HG02970 (cell line): ENCODE results near the gene AEN.

Experiments
- ATAC-seq: cut with Tn5 transposase; IDR thresholded peaks from one replicate; pipeline ENCODE4 v1.9.1; 2021; ENCODE audit warnings: mild to moderate bottlenecking, moderate library complexity, moderate number of reproducible peaks; ENCODE audit not compliant: unreplicated experiment, low FRiP score

The AEN gene

DNA sequence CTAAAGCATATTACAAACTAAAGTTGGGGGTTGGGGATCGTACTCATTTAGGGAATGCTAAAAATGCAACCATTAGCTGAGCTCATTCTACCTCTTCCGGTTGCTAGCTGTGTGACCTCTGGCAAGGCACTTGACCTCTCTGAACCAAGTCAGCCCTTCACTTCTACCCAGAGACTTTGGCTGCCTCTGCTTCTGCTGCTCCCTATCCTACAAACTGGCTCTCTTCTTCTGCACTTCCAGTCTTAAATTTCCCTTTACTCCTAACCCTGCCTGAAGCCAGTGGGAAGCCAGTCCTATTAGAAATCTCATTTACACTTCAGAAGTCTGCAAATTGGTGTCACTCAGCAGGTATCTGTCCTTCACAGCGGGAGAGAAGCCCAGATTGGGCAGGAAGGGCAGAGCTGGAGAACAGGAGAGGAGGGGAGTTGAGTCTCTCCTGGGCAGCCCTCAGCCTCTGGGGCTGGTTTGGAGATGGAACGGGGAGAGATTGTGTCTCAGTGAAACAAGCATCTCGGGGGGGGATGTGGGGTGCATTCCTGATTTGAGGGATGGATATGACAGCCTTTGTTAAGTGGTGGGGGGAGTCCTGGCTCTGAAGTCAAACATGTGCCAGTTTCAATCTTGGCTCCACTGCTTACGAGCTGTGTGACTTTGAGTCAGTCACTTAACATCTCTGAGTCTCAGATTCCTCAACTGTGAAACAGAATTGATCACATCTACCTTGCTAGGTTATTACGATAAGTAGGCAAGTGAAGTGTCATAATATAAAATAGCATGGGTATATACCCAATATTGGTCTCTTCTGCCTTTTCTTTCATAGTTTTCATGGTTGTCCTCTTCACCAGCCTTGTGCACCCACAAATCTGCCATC, 7.8 kb upstream of the AEN start:
- no peak for ATAC-seq

DNA sequence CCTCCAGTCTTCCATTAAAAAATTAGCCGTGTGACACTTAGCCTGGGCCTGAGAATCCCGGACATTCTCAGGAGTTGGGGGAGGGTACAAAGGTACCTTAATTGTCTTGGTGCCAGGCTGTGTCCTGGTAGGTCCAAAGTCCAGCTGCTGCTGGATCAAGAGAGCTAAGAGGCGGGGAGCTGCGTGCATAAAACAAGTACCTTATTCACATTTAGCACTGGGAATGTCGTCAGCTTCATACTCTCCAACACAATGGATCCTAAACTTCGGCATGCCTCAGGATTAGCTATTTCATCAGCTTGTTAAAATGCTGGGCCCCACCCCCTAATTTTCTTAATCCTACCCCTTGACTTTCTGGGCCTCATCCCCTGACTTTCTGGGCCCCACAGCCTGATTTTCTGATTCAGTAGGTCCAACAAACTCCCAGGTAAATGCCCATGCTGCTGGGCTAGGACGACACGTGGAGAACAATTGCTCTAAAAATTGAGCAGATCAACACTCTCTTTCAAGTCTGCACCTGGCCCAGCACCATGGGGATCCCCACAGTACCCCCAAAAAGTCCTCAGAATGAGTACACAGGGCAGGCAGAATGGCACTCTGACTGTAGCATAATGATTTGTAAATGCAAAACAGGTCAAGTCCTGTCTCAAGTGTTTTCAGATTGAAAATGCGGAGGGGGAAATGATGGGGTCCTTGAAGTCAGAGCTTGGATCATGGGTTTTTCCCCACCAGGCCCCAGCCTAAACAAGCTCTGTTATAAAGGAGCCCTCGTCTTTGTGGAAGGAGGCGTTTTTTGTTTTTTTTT, 5.6 kb upstream of the AEN start:
- no peak for ATAC-seq

DNA sequence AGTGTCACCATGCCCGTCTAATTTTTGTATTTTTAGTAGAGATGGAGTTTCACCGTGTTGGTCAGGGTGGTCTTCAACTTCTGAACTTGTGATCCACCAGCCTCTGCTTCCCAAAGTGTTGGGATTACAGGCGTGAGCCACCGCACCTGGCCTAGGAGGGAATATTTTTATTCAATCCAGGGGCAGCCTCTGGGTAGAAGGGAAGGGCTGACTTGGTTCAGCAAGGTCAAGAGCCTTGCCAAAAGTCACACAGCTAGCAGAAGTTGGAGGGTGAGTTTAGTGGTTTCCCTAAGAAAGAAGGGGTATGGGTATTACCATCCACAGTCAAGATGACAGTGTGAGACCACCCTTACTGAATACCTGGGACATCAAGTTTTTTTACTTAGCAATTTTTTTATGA, 4.9 kb upstream of the AEN start:
- ATAC-seq, result no peak

DNA sequence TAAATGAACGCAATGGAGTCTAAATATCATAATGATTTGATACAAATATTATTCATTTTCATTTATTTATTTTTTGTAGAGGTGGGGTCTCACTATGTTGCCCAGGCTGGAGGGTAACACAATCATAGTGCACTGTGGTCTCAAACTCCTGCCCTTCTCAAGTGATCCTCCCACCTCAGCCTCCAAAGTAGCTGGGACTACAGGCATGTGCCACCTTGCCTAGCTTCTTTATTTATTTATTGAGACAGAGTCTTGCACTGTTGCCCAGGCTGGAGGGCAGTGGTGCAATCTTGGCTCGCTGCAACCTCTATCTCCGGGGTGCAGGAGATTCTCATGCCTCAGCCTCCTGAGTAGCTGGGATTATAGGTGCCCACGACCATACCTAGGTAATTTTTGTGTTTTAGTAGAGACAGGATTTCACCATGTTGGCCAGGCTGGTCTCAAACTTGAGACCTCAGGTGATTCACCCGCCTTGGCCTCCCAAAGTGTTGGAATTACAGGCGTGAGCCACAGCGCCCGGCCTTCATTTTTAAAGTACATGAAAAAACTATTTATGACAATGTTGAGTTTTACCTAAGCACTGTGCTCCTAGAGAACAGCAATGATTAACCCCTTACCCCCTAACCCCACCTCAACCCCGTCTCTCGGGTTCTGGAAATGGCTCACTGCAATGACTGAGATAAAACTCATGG, 4.0 kb upstream of the AEN start:
- ATAC-seq, result no peak

DNA sequence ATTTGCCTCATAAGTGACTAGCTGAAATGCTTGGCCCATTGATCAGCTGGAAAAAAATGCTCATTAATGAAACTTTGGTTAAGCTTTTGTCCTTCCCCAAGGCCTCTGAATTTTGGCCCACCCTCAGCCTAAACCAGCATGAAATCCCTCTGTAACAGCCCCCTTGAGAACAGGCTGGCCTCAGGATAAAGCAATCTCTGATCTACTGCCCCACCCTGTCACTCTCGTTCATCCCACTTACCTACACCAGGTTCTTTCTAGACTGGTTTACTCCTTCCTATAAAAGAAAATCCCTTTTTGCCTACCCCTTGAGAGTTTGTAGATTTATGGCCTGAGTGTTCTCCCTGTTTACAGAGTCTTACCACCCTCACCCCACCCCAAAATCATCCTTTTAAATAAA, 3.4 kb upstream of the AEN start:
- ATAC-seq, result no peak

DNA sequence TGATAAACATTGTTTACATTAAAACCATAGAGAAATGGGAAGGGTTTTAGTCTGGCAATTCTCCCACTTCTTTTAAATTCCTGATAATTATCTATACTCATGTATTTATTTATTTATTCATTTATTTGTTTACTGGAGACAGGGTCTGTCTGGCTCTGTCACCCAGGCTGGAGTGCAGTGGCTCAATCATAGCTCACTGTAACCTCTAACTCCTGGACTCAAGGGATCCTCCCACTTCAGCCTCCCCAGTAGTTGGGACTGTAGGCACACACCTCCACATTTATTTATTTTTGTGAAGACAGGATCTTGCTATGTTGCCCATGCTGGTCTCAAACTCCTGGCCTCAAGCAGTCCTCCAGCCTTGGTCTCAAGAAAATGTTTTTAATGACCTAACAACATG, 2.5 kb upstream of the AEN start:
- no peak for ATAC-seq

DNA sequence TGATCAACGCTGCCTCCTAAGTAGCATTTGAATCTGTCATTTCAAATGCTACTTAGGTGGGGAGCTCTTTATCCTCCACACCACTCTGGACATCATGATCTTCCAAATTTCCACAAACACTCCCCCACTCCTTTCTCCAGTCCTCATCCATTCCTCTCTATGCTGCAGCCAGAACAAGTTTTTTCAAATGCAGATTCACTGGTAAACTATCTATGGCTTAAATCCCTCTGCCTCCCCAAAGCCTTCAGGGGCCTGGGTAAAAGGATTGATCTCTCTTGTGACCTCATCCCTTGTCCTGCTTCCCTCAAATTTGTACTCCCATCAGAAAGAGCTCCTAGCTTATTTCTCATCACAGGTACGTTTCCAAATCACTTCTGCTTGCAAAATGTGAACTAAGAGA, 1.3 kb upstream of the AEN start:
- ATAC-seq, result no peak

DNA sequence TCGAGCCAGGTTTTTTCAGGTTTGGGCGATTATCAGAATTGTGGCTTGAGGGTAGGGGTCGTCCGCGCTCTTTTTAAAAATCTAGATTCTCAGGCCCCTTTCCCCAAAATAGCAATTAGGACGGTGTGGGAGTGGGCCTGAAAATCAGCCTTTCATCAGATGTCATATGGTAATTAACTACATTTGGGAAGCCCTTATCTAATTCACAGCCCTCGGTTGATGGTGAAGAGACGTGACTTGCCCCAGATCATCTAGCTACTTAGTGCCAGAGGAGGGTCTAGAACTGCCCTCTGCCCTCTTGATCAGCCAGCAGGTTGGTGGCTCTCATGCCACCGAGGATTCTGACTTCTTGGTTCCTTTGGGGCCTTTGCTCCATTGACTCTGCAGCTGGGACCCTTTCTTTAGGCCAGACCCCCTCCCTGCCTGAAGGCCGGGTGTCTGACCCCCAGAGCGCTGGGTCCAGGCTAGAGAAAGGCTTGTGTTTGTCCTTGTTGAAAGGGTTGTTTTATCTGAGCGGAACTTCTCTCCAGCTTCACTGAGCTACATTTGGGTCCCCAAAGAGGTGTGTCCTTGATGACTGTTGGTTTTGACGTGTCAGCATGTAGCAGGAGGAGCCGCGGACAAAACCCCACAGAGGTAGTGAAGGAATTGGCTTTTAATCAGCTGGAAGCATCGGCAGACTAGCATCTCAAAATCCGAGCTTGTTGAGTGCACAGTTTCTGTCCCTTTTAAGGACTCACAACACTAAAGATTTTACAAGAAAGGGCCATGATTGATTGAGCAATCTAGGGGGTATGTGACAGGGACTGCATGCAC, 857 bp downstream of the AEN start:
- ATAC-seq, result no peak

DNA sequence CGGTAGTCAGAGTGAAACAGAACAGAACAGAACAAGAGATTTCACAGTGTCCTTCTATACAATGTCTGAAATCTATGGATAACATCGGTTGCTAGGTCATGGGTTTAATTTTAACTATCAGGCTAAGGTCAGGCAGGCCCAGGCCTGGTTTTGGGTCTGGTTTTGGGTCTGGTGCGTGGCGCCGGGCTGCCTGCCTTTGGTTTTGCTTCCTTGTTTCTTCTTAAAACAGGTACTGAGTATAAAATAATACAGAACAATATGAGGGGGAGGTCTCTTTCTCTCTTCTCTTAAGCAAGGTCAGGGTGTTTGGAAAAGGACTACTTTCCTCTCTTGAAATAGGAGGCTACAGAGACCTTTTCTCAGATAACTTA, 1.4 kb downstream of the AEN start:
- no peak for ATAC-seq

DNA sequence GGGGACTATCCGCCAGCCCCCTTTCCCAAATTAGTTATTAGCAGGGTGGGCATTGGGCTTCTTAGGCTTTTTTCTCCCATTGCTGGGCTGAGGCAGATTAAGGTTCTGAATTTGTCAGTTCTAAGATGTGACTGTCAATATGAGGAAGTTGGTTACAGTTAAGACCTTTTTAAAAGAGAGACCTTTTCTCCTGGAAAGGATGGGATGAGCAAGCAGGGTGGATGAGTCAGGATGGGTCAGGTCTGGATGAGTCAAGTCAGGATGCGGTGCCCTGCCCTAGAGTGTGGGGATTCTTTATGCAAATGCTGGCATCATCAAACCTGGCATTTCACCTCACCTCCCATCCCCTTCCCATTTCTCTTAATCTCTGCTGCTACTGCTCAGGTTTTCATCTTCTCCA, 1.9 kb downstream of the AEN start:
- ATAC-seq, result no peak

DNA sequence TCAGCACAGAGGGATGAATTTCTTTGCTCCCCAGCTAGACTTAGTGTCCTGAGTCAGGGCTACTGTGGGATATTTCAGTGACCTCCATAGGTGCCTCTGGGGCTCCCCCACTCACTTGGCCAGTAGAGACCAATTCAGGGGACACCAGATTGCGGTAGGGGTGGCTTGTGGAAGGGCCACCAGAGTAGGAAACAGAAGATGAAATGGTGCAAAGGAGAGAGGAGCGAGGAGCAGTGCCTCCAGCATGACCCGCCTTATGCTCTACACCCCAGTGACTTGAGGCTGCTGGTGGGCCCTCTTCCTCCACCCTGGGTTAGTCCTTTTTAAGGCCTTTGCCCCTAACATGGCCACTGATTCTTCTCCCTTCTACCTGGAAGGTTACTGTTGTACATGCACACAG, 2.5 kb downstream of the AEN start:
- no peak for ATAC-seq

DNA sequence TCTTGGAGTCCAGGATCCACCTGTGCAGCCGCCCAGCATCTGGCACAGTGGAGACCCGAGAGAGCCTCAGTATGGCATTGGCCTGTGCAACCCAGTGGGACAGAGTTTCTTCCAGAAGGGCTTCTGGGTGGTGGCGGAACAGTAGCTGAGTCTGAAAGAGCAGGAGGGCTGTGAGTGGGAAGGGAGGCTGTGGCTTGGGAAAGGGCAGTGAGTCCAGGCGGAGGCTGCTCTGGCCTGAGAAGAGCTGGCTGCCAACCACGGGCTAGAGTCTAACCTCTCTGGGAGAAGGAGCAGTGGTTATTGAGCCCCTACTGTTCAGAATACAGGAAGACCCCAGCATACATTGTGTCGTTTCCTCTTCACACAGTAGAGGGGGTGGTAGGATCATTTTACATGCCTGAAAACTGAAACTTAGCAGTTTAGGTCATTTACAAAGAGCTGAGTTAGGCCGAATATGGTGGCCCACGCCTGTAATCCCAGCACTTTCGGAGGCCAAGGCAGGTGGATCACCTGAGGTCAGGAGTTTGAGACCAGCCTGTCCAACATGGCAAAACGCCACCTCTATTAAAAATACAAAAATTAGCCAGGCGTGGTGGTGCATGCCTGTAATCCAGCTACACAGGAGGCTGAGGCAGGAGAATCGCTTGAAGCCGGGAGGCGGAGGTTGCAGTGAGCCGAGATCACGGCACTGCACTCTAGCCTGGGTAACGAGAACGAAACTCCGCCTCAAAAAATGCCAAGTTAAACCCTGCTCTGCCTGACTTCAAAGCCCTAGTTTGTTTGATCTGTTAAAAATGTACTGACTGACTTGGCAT, 3.2 kb downstream of the AEN start:
- no peak for ATAC-seq

DNA sequence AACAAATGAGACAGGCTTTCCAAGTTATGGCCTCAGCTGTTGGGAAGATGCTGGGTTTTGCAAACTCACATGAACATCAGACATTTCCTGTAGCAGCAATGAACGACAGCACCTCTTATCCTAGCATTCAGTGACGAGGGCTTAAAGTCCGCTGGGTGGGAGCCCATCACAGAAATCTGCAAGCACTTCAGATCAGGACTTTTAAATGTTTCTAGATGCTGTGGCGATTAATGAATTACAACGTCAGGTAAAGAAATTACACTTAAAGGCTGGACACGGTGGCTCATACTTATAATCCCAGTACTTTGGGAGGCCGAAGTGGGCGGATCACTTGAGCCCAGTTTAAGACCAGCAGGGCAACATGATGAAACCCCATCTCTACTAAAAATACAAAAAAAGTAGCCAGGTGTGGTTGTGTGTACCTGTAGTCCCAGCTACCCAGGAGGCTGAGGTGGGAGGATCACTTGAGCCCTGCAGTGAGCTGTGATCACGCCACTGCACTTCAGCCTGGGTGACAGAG, 3.9 kb downstream of the AEN start:
- ATAC-seq, result no peak

DNA sequence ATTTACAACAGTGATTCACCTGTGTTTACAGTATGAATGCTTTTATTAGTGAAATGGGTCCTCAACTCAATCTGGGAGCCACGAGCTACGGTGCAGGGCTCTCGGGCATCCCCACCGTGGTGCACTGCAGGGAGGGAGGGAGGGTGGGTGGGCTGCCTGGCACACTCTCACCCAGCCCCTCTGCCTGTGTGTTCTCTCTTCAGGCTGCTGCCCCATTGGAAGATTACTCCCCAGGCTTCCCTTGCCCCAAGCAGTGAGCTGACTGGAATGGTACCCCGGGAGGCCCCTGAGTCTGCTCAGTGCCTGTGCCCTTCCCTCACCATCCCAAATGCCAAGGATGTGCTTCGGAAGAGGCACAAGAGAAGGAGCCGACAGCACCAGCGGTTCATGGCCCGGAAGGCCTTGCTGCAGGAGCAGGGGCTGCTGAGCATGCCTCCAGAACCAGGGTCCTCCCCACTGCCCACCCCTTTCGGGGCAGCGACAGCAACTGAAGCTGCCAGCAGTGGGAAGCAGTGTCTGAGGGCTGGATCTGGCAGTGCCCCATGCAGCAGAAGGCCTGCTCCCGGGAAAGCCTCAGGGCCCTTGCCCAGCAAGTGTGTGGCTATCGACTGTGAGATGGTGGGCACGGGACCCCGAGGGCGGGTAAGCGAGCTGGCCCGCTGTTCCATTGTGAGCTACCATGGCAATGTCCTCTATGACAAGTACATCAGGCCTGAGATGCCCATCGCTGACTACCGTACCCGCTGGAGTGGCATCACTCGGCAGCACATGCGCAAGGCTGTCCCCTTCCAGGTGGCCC, 5.0 kb downstream of the AEN start:
- no peak for ATAC-seq

DNA sequence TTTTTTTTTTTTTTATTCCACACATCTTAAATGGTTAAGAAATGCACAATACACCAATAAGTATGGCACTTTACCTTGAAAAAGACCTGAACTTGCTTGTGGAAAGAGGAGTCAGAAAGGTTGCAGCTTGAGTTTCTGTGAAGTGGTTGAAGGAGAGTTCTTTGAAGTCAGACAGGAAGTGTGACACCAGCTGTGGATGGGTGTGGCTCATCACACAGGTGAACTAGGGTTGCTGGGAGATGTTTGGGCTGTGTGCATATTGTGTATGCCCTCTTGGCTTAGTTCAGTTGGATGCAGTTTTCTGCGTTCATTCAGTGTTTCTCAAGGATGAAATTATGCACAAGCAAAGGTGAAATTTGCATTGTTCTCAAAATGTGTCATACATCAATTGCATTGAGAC, 6.3 kb downstream of the AEN start:
- no peak for ATAC-seq

DNA sequence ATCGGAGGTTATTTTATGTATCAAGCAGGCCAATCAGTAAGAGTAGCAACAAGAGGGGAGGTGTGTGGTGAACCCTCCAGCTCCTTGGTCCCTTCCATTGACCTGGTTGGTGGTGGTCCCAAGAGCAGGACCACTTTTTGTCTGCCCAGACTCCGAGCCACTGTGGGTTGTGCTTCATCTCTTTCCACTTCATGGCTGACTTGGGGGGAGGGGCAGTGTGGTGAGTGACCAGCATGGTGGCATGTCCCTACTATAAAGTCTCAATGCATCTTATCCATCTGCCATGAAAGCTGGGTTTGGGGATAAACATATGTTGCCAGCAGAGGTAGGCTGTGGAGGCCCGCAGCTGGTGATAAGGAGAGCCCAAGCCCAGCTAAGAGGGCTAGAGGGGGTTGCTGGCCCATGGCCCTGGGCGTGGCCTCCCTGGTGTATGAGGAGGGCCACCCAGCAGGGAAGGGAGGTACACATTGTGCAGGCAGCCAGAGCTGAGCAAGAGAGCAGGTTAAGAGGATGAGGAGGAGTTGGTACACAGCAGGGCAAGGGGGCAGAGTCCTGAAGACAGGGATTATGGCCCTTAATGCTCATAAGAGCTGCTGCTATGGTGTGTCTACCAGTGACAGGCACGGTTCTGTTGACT, 7.0 kb downstream of the AEN start:
- no peak for ATAC-seq

DNA sequence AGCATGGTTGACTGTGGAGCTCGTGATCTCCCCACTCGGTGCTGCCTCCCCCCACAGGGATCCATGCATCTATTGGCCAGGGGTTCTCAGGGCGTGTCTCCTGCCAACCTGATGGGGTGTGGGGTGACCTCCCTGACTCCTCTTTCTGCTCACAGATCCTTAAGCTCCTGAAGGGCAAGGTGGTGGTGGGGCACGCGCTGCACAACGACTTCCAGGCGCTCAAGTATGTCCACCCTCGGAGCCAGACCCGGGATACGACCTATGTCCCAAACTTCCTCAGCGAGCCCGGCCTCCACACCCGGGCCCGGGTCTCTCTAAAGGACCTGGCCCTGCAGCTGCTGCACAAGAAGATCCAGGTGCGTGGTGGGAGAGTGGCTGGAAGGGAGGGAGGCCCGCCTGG, 7.9 kb downstream of the AEN start:
- ATAC-seq, result no peak

DNA sequence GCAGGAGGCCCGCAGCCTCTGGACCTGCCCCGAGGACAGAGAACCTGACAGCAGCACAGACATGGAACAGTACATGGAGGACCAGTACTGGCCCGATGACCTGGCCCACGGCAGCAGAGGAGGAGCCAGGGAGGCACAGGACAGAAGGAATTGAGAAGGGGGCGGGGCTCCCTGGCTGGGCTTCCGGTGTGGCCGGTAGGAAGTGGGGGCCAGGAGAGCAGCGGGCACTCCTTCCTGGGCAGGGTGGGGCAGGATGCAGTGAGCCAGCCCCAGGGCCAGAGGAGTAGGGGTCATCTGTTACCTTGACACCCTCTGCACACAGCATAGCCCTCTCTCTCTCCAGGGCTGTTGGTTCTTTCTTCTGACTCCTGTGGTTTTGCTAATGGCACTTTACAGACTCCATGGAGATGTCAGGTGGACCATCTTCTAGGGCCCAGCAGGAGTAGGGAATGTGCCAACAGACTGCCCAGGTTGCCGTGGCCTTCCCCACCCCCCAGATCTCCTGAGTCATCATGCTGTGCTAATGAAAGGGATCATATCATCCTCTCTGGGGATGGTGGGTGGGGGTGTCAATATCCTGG, 9.1 kb downstream of the AEN start:
- ATAC-seq, result no peak
